ENCODE measurements around the gene C19orf38.

GRCh38 chr19:10889880-10890279, 41.7 kb downstream of the C19orf38 start:
- no peak for TF ChIP-seq POLR2A (IDR thresholded peaks at IDR 0.05)
- no peak for TF ChIP-seq CTCF (IDR thresholded peaks at IDR 0.05)
- no peak for TF ChIP-seq EP300 (IDR thresholded peaks at IDR 0.05)
- TF ChIP-seq POLR2AphosphoS5 (IDR thresholded peaks at IDR 0.05): no peak
